T-helper 1 cell treated with Interleukin-12 subunit alpha and Interleukin-12 subunit beta and Interleukin-4 antibody, amounts not matched to agents 30 ng/mL and 1 ng/mL, for 36 hours (primary cell): ENCODE measurements around the gene MAGED2. TPM values are rescaled to one million over a fixed set of nuclear protein-coding genes. Genes with fewer than 3 reads are reported as not detected.
"Not testable (repeated sequence)": the region's sequence is repeated elsewhere in the genome, so short reads cannot be mapped to it uniquely, and the experiment has no call there.

Experiments
- intact Hi-C: fragments of 100-400 bp; cut with micrococcal nuclease; formaldehyde crosslinking; loops from one replicate; pipeline ENCODE4 v1.15.1; 2024
- total RNA-seq: library from RNA; stranded (reverse); gene quantifications from 2 replicates; pipeline ENCODE4 v1.2.3, GENCODE V29; 2022

Gene MAGED2
- total RNA-seq, 1 donor from 2014 or later: 44.6 TPM

GRCh38 chrX:54817220-54817820, 9.8 kb downstream of the MAGED2 start:
- intact Hi-C loops: no loop called here

GRCh38 chrX:54818221-54818620, 10.7 kb downstream of the MAGED2 start:
- intact Hi-C loops: no loop called here

- intact Hi-C loops: no loop called here
Observed at GRCh38 chrX:54819201-54819600, 11.7 kb downstream of the MAGED2 start.

- intact Hi-C loops: no loop called here
Observed at GRCh38 chrX:54820737-54821136, 13.2 kb downstream of the MAGED2 start.

GRCh38 chrX:54821310-54821709, 13.8 kb downstream of the MAGED2 start:
- intact Hi-C loops: no loop called here

GRCh38 chrX:54824195-54824594, 16.6 kb downstream of the MAGED2 start:
- intact Hi-C loops: no loop called here

- intact Hi-C loops: no loop called here
Observed at GRCh38 chrX:54824722-54825121, 17.2 kb downstream of the MAGED2 start.

GRCh38 chrX:54825716-54826438, 18.3 kb downstream of the MAGED2 start:
- intact Hi-C loops: loop anchor here (1.0 kb wide), 1 partner anchor 231 kb away; no protein-coding TSS in a partner anchor

GRCh38 chrX:54826598-54826997, 19.1 kb downstream of the MAGED2 start:
- intact Hi-C loops: loop anchor here (1.0 kb wide), 1 partner anchor 231 kb away; no protein-coding TSS in a partner anchor

- intact Hi-C loops: no loop called here
Observed at GRCh38 chrX:54838583-54838982, 31.0 kb downstream of the MAGED2 start.

GRCh38 chrX:54841184-54841874, 33.8 kb downstream of the MAGED2 start:
- intact Hi-C loops: not testable (repeated sequence)

GRCh38 chrX:54842607-54843006, 35.1 kb downstream of the MAGED2 start:
- intact Hi-C loops: no loop called here

- intact Hi-C loops: no loop called here
Observed at GRCh38 chrX:54843050-54843449, 35.5 kb downstream of the MAGED2 start.

GRCh38 chrX:54847700-54848099, 40.2 kb downstream of the MAGED2 start:
- intact Hi-C loops: not testable (repeated sequence)

- intact Hi-C loops: no loop called here
Observed at GRCh38 chrX:54865208-54865607, 57.7 kb downstream of the MAGED2 start.

Other genes with a start within 250 kb of the MAGED2 start
- not detected in 2 replicates for gene ITIH6, start 9.5 kb upstream of the MAGED2 start, total RNA-seq
- gene TRO, start 113.1 kb downstream of the MAGED2 start, total RNA-seq: 1.5 and 1.8 TPM in 2 replicates
- 0.15 and 0.56 TPM in 2 replicates for gene PFKFB1, start 186.4 kb downstream of the MAGED2 start, total RNA-seq
- gene APEX2, start 192.6 kb downstream of the MAGED2 start, total RNA-seq: 24.7 and 26.0 TPM in 2 replicates
- gene ALAS2, start 223.2 kb downstream of the MAGED2 start, total RNA-seq: not detected in 2 replicates